Cardiac muscle cell (in vitro differentiated cells and primary cell): ENCODE results near the gene FA2H. TPM values are rescaled to one million over a fixed set of nuclear protein-coding genes. Genes with fewer than 3 reads are reported as not detected.

ENCODE experiments used
- DNase-seq, 2 donors: peaks; one replicate each; pipeline versions ENCODE4 v3.0.0 to v3.0.0-alpha.2; 2010 to 2017; ENCODE audit warnings: low read depth in 1 of 2, low spot score in 1 of 2
- H3K27ac ChIP-seq: fragments of 200-600 bp; sonication (generic); 2 replicates; pipeline ENCODE4 v1.5.1; 2016
- H3K27me3 ChIP-seq: fragments of 200-600 bp; sonication (generic); 2 replicates; pipeline ENCODE4 v1.6.0; 2016; ENCODE audit warnings: control low read depth
- H3K36me3 ChIP-seq: fragments of 200-600 bp; sonication (generic); 2 replicates; pipeline ENCODE4 v1.5.1; 2016; ENCODE audit warnings: control low read depth
- H3K4me1 ChIP-seq: fragments of 200-600 bp; sonication (generic); 2 replicates; pipeline ENCODE4 v1.8.1; 2017; ENCODE audit warnings: low read depth, mild to moderate bottlenecking, mixed run types
- H3K4me3 ChIP-seq: fragments of 200-600 bp; sonication (generic); 2 replicates; pipeline ENCODE4 v1.5.1; 2016; ENCODE audit warnings: mild to moderate bottlenecking
- H3K9me3 ChIP-seq: fragments of 200-600 bp; sonication (generic); 2 replicates; pipeline ENCODE4 v1.5.1; 2017; ENCODE audit warnings: low read depth, mild to moderate bottlenecking, control low read depth
- CTCF ChIP-seq: IDR thresholded peaks from 2 replicates; pipeline ENCODE4 v1.5.1; 2012; ENCODE audit warnings: low read depth, mild to moderate bottlenecking, low read length
- polyA plus RNA-seq: library from polyadenylated mRNA; unstranded; fragments of >200 nt; fragmentation: Nextera tagmentation; extraction: Ambion mirVana; gene quantifications from 2 replicates; pipeline ENCODE4 v1.2.1, GENCODE V29; 2016
- total RNA-seq: library from RNA; depleted of rRNA; stranded (reverse); fragments of >200 nt; gene quantifications from 2 replicates; pipeline ENCODE4 v1.2.3, GENCODE V29; 2016

The FA2H gene
- total and polyA plus RNA-seq, 2 experiments from 2014 or later, result 0.15 to 0.82 TPM

GRCh38 chr16:74734361-74735161 lies 40.1 kb downstream of the FA2H start:
- TF ChIP-seq CTCF, result no peak
- Histone ChIP-seq H3K9me3 (no peaks in the 10 kb centered on the region), H3K4me1 (peaks cover 5% of the 10 kb centered on the region), H3K27ac (no peak overlapping the region), H3K27me3 (no peaks in the 10 kb centered on the region), H3K36me3 (no peaks in the 10 kb centered on the region), H3K4me3 (no peak overlapping the region)
- DNase-seq, result peak in 1 of 2 donors; percentile 41

- Histone ChIP-seq H3K27me3 (no peaks in the 10 kb centered on the region), H3K4me3 (no peak overlapping the region), H3K9me3 (no peaks in the 10 kb centered on the region), H3K36me3 (no peaks in the 10 kb centered on the region), H3K27ac (no peak overlapping the region), H3K4me1 (peaks cover 5% of the 10 kb centered on the region)
- DNase-seq, result no peak
- no peak for TF ChIP-seq CTCF
Observed at GRCh38 chr16:74732707-74733350, 41.8 kb downstream of the FA2H start.

GRCh38 chr16:74731853-74732477 lies 42.7 kb downstream of the FA2H start:
- DNase-seq, result no peak
- no peak overlapping the region for H3K4me3 ChIP-seq
- H3K36me3 ChIP-seq, result no peaks in the 10 kb centered on the region
- peaks cover 5% of the 10 kb centered on the region for H3K4me1 ChIP-seq
- no peak for TF ChIP-seq CTCF
- no peaks in the 10 kb centered on the region for H3K27me3 ChIP-seq
- no peaks in the 10 kb centered on the region for H3K9me3 ChIP-seq
- H3K27ac ChIP-seq, result no peak overlapping the region

DNA sequence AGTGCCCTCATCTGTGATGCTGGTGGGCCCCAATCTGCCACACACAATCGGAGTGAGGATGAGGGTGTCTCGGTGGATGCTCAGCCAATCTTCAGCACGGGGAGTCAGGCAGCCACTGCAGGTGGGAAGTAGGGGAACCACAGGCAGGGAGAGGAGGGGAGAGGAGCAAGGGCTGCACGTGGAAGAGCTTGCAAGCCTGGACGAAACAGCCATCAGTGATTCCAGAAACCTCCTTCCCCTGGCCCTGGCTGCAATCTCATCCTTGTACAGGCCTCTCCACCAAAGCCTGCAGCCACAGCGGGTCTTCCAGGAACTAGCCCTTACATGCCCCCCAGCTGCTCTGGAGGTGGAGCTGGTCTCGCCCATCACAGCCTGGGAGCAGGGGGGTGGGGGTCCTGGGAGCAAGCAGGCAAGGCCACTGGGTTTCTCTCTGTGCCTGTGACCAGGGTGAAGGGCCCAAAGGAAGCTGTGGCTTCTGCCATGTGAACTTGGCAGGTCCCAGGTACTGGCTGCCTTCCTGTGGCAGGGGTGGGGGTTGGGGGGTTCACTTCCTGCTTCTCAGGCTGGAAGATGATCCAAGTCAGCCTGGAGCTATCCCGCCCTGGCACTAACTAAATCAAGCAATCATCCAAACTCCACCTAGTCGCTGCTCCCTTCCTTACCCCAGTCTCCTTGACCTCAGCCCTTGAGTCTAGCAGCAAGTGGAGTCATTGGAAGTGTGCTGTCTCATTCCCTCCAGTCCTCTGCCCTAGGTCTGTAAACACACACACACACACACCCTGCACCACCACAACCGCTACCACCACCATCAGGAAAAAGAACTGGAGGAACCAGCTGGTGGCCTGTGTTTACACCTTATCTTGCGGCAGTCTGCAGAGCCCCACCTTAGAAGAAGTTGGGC lies 44.6 kb downstream of the FA2H start:
- no peaks in the 10 kb centered on the region for H3K9me3 ChIP-seq
- DNase-seq, result no peak
- H3K4me3 ChIP-seq, result no peak overlapping the region
- no peak overlapping the region for H3K27ac ChIP-seq
- H3K36me3 ChIP-seq, result no peaks in the 10 kb centered on the region
- H3K27me3 ChIP-seq, result no peaks in the 10 kb centered on the region
- no peak for TF ChIP-seq CTCF
- H3K4me1 ChIP-seq, result peaks cover 5% of the 10 kb centered on the region

- Histone ChIP-seq H3K9me3 (no peaks in the 10 kb centered on the region), H3K27me3 (no peaks in the 10 kb centered on the region), H3K4me3 (no peak overlapping the region), H3K27ac (no peak overlapping the region), H3K4me1 (no peaks in the 10 kb centered on the region), H3K36me3 (no peaks in the 10 kb centered on the region)
- TF ChIP-seq CTCF, result no peak
- no peak for DNase-seq
Observed at GRCh38 chr16:74727903-74728302, 46.7 kb downstream of the FA2H start.
